Measurements from ENCODE around the gene TNS1. TPM values are rescaled to one million over a fixed set of nuclear protein-coding genes. Genes with fewer than 3 reads are reported as not detected.

Gene TNS1
- total RNA-seq, 1 experiment from 2014 or later: 6.2 TPM

- no peak for TF ChIP-seq EZH2 (IDR thresholded peaks at IDR 0.05)
- TF ChIP-seq ZBTB33 (IDR thresholded peaks at IDR 0.05; ENCODE audit: extremely low read depth, insufficient replicate concordance, low read length): no peak
Observed at GRCh38 chr2:217941886-217942728, 60.7 kb downstream of the TNS1 start (continued).

- DNase-seq (ENCODE audit: low read depth, low spot score) (no peak), ATAC-seq (no peak)
- CTCF ChIA-PET: no interaction called here
- Histone ChIP-seq H3K4me3 (replicated peaks in 1 of 2; ENCODE audit: low read depth in 1 of 2, low read length in 2 of 2) (no peak overlapping the region), H2AFZ (ENCODE audit: low read depth, low read length, poor library complexity, severe bottlenecking) (no peak overlapping the region), H3K27me3 (ENCODE audit: insufficient read depth, low read length) (no peaks in the 10 kb centered on the region), H3K4me2 (ENCODE audit: low read length) (no peak overlapping the region), H3K36me3 (ENCODE audit: control insufficient read depth in 1 of 2, insufficient read depth in 2 of 2, low read length in 2 of 2) (no peaks in the 10 kb centered on the region), H3K9me3 (ENCODE audit: control insufficient read depth in 1 of 2, insufficient read depth in 1 of 2, low read depth in 1 of 2, low read length in 2 of 2) (no peaks in the 10 kb centered on the region), H3K4me1 (ENCODE audit: control insufficient read depth in 1 of 2, insufficient read depth in 2 of 2, low read length in 2 of 2) (peaks cover 9 to 10% of the 10 kb centered on the region in 2 experiments; a peak in 3 of 4 replicates), H3K79me2 (ENCODE audit: insufficient read depth, low read length) (no peaks in the 10 kb centered on the region), H3K9ac (ENCODE audit: low read length) (no peak overlapping the region), H4K20me1 (ENCODE audit: insufficient read depth) (no peaks in the 10 kb centered on the region), H3K27ac (ENCODE audit: low read depth, low read length) (no peak overlapping the region), H3K9me2 (ENCODE audit: insufficient read depth) (no peaks in the 10 kb centered on the region)
- TF ChIP-seq YY1 (IDR thresholded peaks at IDR 0.05; ENCODE audit: extremely low read depth, insufficient replicate concordance, low read depth, low read length) (no peak), SIN3A (IDR thresholded peaks at IDR 0.05; ENCODE audit: low read depth) (no peak), EZH2 (IDR thresholded peaks at IDR 0.05) (no peak), EZH2phosphoT487 (IDR thresholded peaks at IDR 0.05; ENCODE audit: borderline replicate concordance) (no peak), ZBTB33 (IDR thresholded peaks at IDR 0.05; ENCODE audit: extremely low read depth, insufficient replicate concordance, low read length) (no peak), ELF1 (IDR thresholded peaks at IDR 0.05; ENCODE audit: borderline replicate concordance, low read depth) (no peak), SP1 (IDR thresholded peaks at IDR 0.05; ENCODE audit: low read depth) (no peak), CEBPB (IDR thresholded peaks at IDR 0.05; ENCODE audit: low read depth) (no peak), TCF7L2 (IDR thresholded peaks at IDR 0.05; ENCODE audit: borderline replicate concordance, extremely low read depth, insufficient read depth, insufficient read length) (no peak), POLR2AphosphoS5 (IDR thresholded peaks at IDR 0.05; ENCODE audit: low read depth, low read length) (no peak)
- TF ChIP-seq, protein P1, sequence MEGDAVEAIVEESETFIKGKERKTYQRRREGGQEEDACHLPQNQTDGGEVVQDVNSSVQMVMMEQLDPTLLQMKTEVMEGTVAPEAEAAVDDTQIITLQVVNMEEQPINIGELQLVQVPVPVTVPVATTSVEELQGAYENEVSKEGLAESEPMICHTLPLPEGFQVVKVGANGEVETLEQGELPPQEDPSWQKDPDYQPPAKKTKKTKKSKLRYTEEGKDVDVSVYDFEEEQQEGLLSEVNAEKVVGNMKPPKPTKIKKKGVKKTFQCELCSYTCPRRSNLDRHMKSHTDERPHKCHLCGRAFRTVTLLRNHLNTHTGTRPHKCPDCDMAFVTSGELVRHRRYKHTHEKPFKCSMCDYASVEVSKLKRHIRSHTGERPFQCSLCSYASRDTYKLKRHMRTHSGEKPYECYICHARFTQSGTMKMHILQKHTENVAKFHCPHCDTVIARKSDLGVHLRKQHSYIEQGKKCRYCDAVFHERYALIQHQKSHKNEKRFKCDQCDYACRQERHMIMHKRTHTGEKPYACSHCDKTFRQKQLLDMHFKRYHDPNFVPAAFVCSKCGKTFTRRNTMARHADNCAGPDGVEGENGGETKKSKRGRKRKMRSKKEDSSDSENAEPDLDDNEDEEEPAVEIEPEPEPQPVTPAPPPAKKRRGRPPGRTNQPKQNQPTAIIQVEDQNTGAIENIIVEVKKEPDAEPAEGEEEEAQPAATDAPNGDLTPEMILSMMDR (IDR thresholded peaks at IDR 0.05 in 2 of 3, conservative IDR thresholded peaks at IDR 0.05 in 1 of 3; ENCODE audit: borderline replicate concordance in 1 of 3, insufficient read depth in 1 of 3, low read depth in 2 of 3, low read length in 2 of 3): no peak
- TF ChIP-seq, protein P2, sequence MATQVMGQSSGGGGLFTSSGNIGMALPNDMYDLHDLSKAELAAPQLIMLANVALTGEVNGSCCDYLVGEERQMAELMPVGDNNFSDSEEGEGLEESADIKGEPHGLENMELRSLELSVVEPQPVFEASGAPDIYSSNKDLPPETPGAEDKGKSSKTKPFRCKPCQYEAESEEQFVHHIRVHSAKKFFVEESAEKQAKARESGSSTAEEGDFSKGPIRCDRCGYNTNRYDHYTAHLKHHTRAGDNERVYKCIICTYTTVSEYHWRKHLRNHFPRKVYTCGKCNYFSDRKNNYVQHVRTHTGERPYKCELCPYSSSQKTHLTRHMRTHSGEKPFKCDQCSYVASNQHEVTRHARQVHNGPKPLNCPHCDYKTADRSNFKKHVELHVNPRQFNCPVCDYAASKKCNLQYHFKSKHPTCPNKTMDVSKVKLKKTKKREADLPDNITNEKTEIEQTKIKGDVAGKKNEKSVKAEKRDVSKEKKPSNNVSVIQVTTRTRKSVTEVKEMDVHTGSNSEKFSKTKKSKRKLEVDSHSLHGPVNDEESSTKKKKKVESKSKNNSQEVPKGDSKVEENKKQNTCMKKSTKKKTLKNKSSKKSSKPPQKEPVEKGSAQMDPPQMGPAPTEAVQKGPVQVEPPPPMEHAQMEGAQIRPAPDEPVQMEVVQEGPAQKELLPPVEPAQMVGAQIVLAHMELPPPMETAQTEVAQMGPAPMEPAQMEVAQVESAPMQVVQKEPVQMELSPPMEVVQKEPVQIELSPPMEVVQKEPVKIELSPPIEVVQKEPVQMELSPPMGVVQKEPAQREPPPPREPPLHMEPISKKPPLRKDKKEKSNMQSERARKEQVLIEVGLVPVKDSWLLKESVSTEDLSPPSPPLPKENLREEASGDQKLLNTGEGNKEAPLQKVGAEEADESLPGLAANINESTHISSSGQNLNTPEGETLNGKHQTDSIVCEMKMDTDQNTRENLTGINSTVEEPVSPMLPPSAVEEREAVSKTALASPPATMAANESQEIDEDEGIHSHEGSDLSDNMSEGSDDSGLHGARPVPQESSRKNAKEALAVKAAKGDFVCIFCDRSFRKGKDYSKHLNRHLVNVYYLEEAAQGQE (IDR thresholded peaks at IDR 0.05; ENCODE audit: low read depth): no peak
- RAD21 ChIA-PET (ENCODE audit: low non-redundant PET in 1 of 2, low total read pairs in 2 of 2, uncharacterized antibody in 2 of 2, unreplicated experiment in 2 of 2): no interaction called here
- no TSS peak for BruUV-seq (replicated peaks)
- POLR2A ChIA-PET: no interaction called here
- intact Hi-C loops (cut with micrococcal nuclease): no loop called here
Observed at GRCh38 chr2:217941339-217941738, 61.5 kb downstream of the TNS1 start.

Data from HCT116 (cell line).